Measurements from ENCODE around the gene SMYD3.

GRCh38 chr1:245987577-245987976 is 519.5 kb downstream of the SMYD3 start:
- TF ChIP-seq CTCF (IDR thresholded peaks at IDR 0.05) (no peak), POLR2A (IDR thresholded peaks at IDR 0.05) (no peak)
